Measurements from ENCODE around the gene SFXN3.

- TF ChIP-seq POLR2A (IDR thresholded peaks at IDR 0.05): no peak
- TF ChIP-seq, protein P1, sequence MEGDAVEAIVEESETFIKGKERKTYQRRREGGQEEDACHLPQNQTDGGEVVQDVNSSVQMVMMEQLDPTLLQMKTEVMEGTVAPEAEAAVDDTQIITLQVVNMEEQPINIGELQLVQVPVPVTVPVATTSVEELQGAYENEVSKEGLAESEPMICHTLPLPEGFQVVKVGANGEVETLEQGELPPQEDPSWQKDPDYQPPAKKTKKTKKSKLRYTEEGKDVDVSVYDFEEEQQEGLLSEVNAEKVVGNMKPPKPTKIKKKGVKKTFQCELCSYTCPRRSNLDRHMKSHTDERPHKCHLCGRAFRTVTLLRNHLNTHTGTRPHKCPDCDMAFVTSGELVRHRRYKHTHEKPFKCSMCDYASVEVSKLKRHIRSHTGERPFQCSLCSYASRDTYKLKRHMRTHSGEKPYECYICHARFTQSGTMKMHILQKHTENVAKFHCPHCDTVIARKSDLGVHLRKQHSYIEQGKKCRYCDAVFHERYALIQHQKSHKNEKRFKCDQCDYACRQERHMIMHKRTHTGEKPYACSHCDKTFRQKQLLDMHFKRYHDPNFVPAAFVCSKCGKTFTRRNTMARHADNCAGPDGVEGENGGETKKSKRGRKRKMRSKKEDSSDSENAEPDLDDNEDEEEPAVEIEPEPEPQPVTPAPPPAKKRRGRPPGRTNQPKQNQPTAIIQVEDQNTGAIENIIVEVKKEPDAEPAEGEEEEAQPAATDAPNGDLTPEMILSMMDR (IDR thresholded peaks at IDR 0.05): no peak
Measured at GRCh38 chr10:101007915-101008822, 22.9 kb upstream of the SFXN3 start.

Data from esophagus squamous epithelium (tissue), 4 donors.